Smooth muscle cell (in vitro differentiated cells): ENCODE data around the gene NTNG1. TPM values are rescaled to one million over a fixed set of nuclear protein-coding genes. Genes with fewer than 3 reads are reported as not detected.

Experiments used
- DNase-seq: peaks from one replicate; lab custom pipeline; 2025; ENCODE audit not compliant: unreplicated experiment; lab: John Stamatoyannopoulos, UW
- H2AFZ ChIP-seq: fragments of 200-600 bp; sonication (generic); 2 replicates; pipeline ENCODE4 v1.6.0; 2016; ENCODE audit warnings: antibody characterized with exemption, low read depth, mild to moderate bottlenecking
- H3F3A ChIP-seq: fragments of 200-600 bp; sonication (generic); 2 replicates; pipeline ENCODE4 v1.6.0; 2017; ENCODE audit warnings: antibody characterized with exemption, low read depth
- H3K27ac ChIP-seq: fragments of 200-600 bp; sonication (generic); 2 replicates; pipeline ENCODE4 v1.5.1; 2016; ENCODE audit warnings: low read depth, mild to moderate bottlenecking
- H3K27me3 ChIP-seq: fragments of 200-600 bp; sonication (generic); 2 replicates; pipeline ENCODE4 v1.6.1; 2016; ENCODE audit warnings: low read depth, mild to moderate bottlenecking
- H3K36me3 ChIP-seq: fragments of 200-600 bp; sonication (generic); 2 replicates; pipeline ENCODE4 v1.5.1; 2016; ENCODE audit warnings: low read depth
- H3K4me1 ChIP-seq: fragments of 200-600 bp; sonication (generic); 2 replicates; pipeline ENCODE4 v1.5.1; 2016; ENCODE audit warnings: low read depth
- H3K4me2 ChIP-seq: fragments of 200-600 bp; sonication (generic); 2 replicates; pipeline ENCODE4 v1.6.0; 2016; ENCODE audit warnings: mild to moderate bottlenecking
- H3K4me3 ChIP-seq: fragments of 200-600 bp; sonication (generic); 2 replicates; pipeline ENCODE4 v1.5.1; 2016; ENCODE audit warnings: mild to moderate bottlenecking
- H3K79me2 ChIP-seq: fragments of 200-600 bp; sonication (generic); 2 replicates; pipeline ENCODE4 v1.6.0; 2016; ENCODE audit warnings: low read depth, mild to moderate bottlenecking
- H3K9ac ChIP-seq: fragments of 200-600 bp; sonication (generic); 2 replicates; pipeline ENCODE4 v1.6.0; 2016; ENCODE audit warnings: low read depth
- H3K9me3 ChIP-seq: fragments of 200-600 bp; sonication (generic); replicated peaks from 2 replicates; pipeline ENCODE4 v1.5.1; 2016; ENCODE audit warnings: low read depth
- H4K20me1 ChIP-seq: fragments of 200-600 bp; sonication (generic); 2 replicates; pipeline ENCODE4 v1.6.0; 2016; ENCODE audit warnings: low read depth
- WGBS: methylation state at CpG from one replicate; pipeline ENCODE4 v1.1.7; 2016; ENCODE audit warnings: low lambda C conversion rate; 5-methylcytosine and 5-hydroxymethylcytosine counted together
- polyA plus RNA-seq: library from polyadenylated mRNA; unstranded; fragments of >200 nt; fragmentation: Nextera tagmentation; extraction: Ambion mirVana; gene quantifications from 2 replicates; pipeline ENCODE4 v1.2.1, GENCODE V29; 2016
- total RNA-seq: library from RNA; depleted of rRNA; stranded (reverse); fragments of >200 nt; gene quantifications from 2 replicates; pipeline ENCODE4 v1.2.3, GENCODE V29; 2014
- TF ChIP-seq, protein P1 (sequence below): fragments of 200-600 bp; sonication (generic); IDR thresholded peaks from 2 replicates; pipeline ENCODE4 v1.5.1; 2017; ENCODE audit warnings: borderline replicate concordance, mild to moderate bottlenecking, antibody characterized with exemption; ENCODE audit not compliant: insufficient read depth, poor library complexity, severe bottlenecking

Gene NTNG1
- total and polyA plus RNA-seq, 2 experiments from 2014 or later: 0.39 to 1.1 TPM

DNA sequence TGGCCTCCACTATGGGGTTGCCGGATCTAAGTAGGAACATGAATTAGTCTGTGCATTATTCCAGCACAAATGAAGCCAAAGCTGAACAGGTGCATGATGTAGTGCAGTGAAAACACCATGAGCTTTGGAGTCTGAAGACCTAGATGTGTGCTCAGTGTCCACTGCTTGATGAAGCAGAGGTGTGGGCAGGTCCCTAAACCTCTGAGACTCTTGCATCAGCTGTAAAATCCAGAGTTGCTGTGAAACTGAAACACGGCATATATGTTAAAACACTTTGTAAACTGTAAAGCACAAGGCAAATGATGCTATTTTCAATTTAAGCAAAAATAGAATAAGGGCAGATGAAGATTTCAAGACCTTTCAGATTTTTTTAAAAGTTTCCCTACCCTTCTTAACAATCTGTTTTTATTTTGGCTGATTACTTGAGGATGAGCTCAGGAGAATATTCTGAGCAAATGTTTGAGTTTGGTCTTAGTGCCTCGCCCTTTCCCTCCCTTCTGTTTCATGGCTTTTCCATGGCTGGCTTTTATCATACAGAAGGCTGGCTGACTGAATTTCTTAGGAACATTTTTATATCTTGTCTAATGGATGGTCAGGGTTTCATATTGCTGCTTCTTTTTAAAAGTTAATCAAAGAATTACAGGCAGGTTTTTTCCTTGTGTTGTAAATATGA, 221.8 kb downstream of the NTNG1 start:
- no peaks in the 10 kb centered on the region for H3K36me3 ChIP-seq

DNA sequence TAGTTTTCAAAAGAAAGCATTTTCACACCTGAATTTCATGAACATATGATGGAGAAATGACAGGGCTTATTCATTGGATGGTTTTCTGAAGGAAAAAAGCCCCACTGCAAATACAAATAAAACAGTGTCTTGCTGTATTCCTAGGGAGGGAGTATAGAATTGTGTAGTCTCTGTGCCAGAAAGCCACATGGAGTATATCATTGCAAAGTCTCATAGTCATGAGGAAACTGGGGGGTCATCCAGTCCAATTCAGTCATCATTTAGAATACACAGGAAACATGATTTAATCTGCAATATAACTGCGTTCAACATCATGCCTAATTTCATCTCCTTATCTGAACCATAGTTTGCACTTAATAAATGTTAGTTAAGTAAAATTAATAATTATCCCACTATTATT, 222.3 kb downstream of the NTNG1 start:
- Histone ChIP-seq H4K20me1 (no peaks in the 10 kb centered on the region), H3K4me1 (no peaks in the 10 kb centered on the region), H3K4me3 (no peak overlapping the region), H3K4me2 (no peak overlapping the region), H3K36me3 (no peaks in the 10 kb centered on the region), H3K9me3 (no peaks in the 10 kb centered on the region), H3K79me2 (no peaks in the 10 kb centered on the region), H3K27ac (no peak overlapping the region), H3K9ac (no peak overlapping the region), H3F3A (no peaks in the 10 kb centered on the region), H2AFZ (no peak overlapping the region), H3K27me3 (peaks cover 18% of the 10 kb centered on the region)
- TF ChIP-seq, protein P1, sequence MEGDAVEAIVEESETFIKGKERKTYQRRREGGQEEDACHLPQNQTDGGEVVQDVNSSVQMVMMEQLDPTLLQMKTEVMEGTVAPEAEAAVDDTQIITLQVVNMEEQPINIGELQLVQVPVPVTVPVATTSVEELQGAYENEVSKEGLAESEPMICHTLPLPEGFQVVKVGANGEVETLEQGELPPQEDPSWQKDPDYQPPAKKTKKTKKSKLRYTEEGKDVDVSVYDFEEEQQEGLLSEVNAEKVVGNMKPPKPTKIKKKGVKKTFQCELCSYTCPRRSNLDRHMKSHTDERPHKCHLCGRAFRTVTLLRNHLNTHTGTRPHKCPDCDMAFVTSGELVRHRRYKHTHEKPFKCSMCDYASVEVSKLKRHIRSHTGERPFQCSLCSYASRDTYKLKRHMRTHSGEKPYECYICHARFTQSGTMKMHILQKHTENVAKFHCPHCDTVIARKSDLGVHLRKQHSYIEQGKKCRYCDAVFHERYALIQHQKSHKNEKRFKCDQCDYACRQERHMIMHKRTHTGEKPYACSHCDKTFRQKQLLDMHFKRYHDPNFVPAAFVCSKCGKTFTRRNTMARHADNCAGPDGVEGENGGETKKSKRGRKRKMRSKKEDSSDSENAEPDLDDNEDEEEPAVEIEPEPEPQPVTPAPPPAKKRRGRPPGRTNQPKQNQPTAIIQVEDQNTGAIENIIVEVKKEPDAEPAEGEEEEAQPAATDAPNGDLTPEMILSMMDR: no peak
- WGBS: 90% methylated on average over 1 of the region's 1 CpG
- no peak for DNase-seq

More for the DNA sequence above, 221.8 kb downstream of the NTNG1 start:
- H3K79me2 ChIP-seq: no peaks in the 10 kb centered on the region
- no peak for DNase-seq
- H3K4me1 ChIP-seq: no peaks in the 10 kb centered on the region
- TF ChIP-seq, protein P1: no peak
- no peaks in the 10 kb centered on the region for H4K20me1 ChIP-seq
- no peak overlapping the region for H3K27ac ChIP-seq
- no peak overlapping the region for H3K9ac ChIP-seq
- H3K27me3 ChIP-seq: peaks cover 18% of the 10 kb centered on the region
- no peaks in the 10 kb centered on the region for H3F3A ChIP-seq
- H3K4me3 ChIP-seq: no peak overlapping the region
- H2AFZ ChIP-seq: no peak overlapping the region
- H3K9me3 ChIP-seq: no peaks in the 10 kb centered on the region
- WGBS: 90% methylated on average over 3 of the region's 3 CpGs
- no peak overlapping the region for H3K4me2 ChIP-seq

DNA sequence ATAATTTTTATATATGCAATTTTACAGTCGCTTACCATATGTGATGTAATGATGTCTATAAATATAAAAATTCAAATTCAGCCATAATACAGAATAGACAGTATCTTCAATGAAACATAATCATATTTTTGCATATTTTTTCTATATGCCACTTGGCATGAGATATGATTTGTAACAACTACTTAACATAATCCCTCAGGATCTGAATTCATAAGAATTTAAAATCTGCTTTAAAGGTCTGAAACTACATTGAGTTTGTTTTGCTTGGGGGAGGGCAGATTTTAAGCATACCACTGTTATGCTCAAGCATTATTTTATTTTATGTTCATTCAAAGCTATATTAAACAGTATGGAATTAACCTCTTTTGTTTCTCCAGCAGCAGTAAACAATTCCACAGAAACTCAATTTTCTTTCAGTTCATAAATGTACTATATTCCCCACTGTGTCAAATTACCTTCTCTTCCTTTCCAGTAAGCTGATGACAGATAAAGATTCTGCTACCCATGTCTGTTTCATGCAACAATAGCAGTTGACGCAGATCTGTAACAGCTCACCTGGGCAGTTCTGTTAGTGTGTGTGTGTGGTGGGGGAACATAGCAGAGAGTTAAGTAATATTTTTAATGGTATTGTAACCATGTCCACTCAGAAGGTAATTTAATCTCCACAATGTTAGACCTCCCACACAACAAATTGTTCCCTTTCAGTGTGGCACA, 224.8 kb downstream of the NTNG1 start:
- Histone ChIP-seq H3K36me3 (no peaks in the 10 kb centered on the region), H3K27me3 (peaks cover 13% of the 10 kb centered on the region), H4K20me1 (no peaks in the 10 kb centered on the region), H3K4me2 (no peak overlapping the region), H3K79me2 (no peaks in the 10 kb centered on the region), H3F3A (no peaks in the 10 kb centered on the region), H2AFZ (no peak overlapping the region), H3K9me3 (no peaks in the 10 kb centered on the region), H3K9ac (no peak overlapping the region), H3K27ac (no peak overlapping the region), H3K4me3 (no peak overlapping the region), H3K4me1 (no peaks in the 10 kb centered on the region)
- TF ChIP-seq, protein P1: no peak
- WGBS: 78% methylated on average over 2 of the region's 2 CpGs
- DNase-seq: no peak

DNA sequence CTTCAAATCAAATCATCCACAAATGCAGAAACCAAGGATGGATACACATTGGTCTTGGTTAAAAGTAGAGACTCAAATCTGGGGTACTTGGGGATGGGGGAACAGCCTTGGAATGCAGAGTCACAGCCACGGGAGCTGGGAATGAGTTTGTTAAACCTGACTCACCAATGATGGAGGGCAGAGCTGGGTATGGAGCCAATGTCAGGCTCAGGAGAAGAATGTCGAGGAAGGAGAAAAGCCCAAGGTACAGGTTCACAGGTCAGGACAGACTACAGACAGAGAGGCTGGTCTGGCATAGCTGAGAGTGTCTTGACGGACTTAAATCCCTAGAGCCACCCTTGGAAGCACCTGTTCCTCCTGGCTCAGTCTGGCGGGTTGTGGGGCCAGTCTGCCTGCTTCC, 237.6 kb downstream of the NTNG1 start:
- no peaks in the 10 kb centered on the region for H3K79me2 ChIP-seq

More for the DNA sequence above, 237.6 kb downstream of the NTNG1 start:
- TF ChIP-seq, protein P1: no peak
- no peak for DNase-seq
- H3K4me2 ChIP-seq: no peak overlapping the region
- H2AFZ ChIP-seq: no peak overlapping the region
- WGBS: 87% methylated on average over 4 of the region's 4 CpGs
- no peak overlapping the region for H3K4me3 ChIP-seq
- H4K20me1 ChIP-seq: no peaks in the 10 kb centered on the region
- H3K9me3 ChIP-seq: no peaks in the 10 kb centered on the region
- H3K9ac ChIP-seq: no peak overlapping the region
- H3K27ac ChIP-seq: no peak overlapping the region
- peaks cover 4% of the 10 kb centered on the region for H3K4me1 ChIP-seq
- no peaks in the 10 kb centered on the region for H3F3A ChIP-seq
- no peaks in the 10 kb centered on the region for H3K36me3 ChIP-seq
- no peaks in the 10 kb centered on the region for H3K27me3 ChIP-seq
